WI38 (cell line): Measurements from ENCODE around the gene CCDC92.
A peak's percentile ranks its signal among the peaks of the same experiment; 100 is the strongest.

Experiments used
- H3K4me3 ChIP-seq: 2 replicates; pipeline ENCODE4 v1.5.1; 2011; ENCODE audit warnings: low read depth, mild to moderate bottlenecking, control low read depth, low read length
- TF ChIP-seq, protein P1 (sequence below): IDR thresholded peaks from 2 replicates; pipeline ENCODE4 v1.5.1; 2012; ENCODE audit warnings: low read depth, mild to moderate bottlenecking, control low read depth, low read length

CCDC92 gene

DNA sequence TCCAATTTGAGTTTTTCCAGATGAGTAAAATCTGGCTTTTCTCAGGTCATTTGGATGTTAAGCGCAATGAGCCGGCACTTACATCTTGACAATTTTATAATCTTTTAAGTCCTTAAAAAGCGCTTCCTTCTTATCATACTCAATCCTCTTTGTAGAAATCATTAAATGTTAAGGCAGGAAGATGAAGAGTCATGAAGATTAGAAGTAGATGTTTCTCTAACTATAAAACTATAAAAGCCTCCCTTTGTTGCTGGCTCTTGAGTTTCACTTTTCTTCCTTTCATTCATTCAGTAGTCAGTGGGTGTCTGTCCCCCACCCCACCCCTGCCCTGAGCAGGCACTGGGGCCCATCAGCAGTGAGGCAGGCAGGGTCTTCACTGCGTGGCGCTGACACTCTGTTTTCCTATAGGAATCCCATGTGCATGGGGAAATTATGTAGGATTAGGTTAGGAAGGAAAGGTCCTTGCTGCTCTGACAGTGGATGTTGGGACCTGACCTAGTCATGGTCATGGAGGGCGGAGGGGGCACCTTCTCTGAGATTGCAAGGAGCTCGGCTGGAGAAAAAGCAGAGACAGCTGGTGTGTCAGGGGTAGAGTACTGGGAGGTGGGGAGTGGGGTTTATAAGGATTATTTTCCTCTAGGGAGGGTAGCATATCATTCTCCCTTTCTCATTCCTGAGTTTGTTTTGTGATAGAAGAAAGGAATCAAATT lies 65.8 kb downstream of the CCDC92 start:
- H3K4me3 ChIP-seq = no peak overlapping the region
- TF ChIP-seq, protein P1, sequence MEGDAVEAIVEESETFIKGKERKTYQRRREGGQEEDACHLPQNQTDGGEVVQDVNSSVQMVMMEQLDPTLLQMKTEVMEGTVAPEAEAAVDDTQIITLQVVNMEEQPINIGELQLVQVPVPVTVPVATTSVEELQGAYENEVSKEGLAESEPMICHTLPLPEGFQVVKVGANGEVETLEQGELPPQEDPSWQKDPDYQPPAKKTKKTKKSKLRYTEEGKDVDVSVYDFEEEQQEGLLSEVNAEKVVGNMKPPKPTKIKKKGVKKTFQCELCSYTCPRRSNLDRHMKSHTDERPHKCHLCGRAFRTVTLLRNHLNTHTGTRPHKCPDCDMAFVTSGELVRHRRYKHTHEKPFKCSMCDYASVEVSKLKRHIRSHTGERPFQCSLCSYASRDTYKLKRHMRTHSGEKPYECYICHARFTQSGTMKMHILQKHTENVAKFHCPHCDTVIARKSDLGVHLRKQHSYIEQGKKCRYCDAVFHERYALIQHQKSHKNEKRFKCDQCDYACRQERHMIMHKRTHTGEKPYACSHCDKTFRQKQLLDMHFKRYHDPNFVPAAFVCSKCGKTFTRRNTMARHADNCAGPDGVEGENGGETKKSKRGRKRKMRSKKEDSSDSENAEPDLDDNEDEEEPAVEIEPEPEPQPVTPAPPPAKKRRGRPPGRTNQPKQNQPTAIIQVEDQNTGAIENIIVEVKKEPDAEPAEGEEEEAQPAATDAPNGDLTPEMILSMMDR = no peak

DNA sequence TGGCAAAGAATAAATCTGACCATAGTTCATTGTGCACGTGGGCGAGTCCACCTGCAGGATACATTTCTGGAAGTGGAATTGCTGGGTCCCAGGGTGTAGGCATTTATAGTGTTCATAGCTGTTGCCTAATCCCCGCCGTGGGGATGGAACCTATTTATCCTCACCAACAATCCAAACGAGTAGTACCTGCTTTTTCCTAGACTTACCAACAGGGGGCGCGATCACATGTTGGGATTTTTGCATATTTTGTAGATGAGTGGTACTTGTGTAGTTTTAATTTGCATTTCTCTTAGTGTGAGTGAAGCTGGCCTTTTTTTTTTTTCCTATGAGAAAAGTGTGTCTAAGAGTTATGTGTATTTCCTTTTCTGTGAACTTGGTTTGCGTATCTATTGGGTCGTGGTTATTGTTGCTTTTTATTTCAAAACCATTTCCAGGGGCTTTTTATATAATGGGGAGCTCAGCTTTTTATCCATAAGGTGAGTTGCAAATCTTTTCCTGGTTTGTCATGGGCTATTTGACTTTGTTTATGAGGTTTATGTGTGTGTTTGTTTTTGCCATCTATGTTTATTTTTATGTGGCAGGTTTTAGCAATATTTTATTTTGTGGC lies 67.2 kb downstream of the CCDC92 start:
- TF ChIP-seq, protein P1 = peak; percentile 63
- no peak overlapping the region for H3K4me3 ChIP-seq

DNA sequence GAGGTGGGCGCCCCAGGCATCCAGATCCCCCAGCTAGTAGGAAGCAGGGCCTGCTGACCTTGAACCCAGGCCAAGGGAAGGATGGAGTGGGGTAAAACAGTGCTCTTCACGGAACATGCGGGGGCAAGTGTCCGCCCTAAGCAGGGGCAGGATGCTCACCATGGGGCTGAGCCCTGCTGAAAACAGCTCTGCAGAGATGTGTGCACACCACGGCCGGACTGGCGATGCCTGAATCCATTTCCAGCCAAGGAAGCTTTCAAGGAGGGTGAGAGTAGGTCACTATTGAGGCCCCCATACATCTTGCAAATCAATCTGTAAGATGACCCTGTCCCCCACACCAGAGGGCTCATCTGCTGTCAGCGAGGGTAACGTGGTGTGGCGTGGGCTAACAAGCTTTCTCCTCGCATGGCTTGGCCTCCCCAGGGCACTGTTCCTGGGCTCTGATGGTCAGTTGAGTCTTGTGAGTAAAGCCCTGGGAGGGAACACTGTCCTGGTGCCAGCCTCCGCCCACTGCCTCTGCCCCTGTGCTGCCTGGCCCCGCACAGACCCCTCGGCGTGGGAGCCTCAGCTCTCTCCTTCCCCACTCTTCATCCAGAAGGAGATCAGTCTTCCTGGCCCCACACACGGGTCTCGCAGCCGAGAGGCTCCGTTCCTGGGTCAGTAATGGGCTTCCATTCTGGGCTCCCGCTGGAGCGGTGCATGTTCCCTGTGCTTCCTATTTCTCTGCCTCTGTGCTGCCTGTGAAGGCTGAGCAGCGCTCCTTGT lies 69.1 kb downstream of the CCDC92 start:
- no peak overlapping the region for H3K4me3 ChIP-seq
- TF ChIP-seq, protein P1 = no peak

- TF ChIP-seq, protein P1 = no peak
- H3K4me3 ChIP-seq = no peak overlapping the region
Observed at GRCh38 chr12:123902821-123903220, 69.8 kb downstream of the CCDC92 start.

DNA sequence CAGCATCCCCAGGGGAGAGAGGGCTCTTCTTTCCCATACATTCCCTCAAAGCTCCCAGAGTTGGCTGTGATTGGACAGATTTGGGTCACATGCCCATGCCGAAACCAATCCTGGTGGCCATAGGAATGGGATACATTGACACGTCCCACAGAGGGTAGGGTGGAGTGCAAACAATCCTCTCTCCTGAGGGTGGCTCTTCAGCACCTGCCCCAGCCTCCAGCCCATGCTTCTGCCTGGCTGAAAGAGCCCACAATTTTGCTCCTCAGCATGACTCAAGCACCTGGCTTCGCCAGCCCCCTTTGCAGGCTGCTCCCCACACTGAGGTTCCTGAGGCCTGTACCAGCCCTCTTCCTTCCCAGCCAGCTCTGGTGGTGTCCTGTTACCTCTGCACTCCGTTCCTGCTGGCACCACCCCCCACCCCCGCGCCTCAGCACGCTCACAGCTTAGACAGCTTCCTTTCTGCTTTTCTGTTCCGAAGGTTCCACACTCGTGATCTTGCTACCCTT lies 71.7 kb downstream of the CCDC92 start:
- no peak overlapping the region for H3K4me3 ChIP-seq
- TF ChIP-seq, protein P1 = no peak

DNA sequence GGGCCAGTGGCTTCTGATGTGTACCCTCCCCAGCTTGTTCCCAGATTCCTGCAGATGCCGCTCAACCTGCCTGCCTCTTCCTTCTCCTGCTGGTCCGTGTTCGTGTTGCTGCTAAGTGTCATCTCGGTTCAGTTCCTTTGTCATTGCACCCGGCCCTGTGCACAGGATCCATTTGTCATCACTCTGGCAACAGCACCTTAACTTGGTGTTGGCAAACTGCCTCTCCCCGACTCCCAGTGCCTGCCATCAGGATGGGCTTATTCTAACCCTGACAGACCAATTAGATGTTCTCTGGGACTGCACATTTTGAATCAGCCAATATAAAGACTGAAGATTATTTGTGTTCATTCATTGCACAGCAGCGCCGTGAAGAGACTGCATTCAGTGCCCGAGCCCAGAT lies 73.3 kb downstream of the CCDC92 start:
- TF ChIP-seq, protein P1 = no peak
- no peak overlapping the region for H3K4me3 ChIP-seq
